Activated CD4-positive, alpha-beta T cell treated with anti-CD3 and anti-CD28 coated beads for 1 hour (primary cell): ENCODE measurements around the gene CROCC2.

Experiments used
- DNase-seq: peaks from one replicate; pipeline ENCODE4 v3.0.0-alpha.2; 2020

The CROCC2 gene

GRCh38 chr2:240911641-240912265 is 5.6 kb downstream of the CROCC2 start:
- no peak for DNase-seq

- no peak for DNase-seq
These were observed 7.0 kb downstream of the CROCC2 start for GRCh38 chr2:240912878-240913809.

- peak; percentile 43 for DNase-seq
These were observed 7.9 kb downstream of the CROCC2 start for GRCh38 chr2:240913810-240914644.

GRCh38 chr2:240914645-240915525 is 8.7 kb downstream of the CROCC2 start:
- DNase-seq: no peak

GRCh38 chr2:240915526-240916341 is 9.6 kb downstream of the CROCC2 start:
- no peak for DNase-seq

GRCh38 chr2:240916571-240917008 is 10.5 kb downstream of the CROCC2 start:
- no peak for DNase-seq

GRCh38 chr2:240917009-240917683 is 11.0 kb downstream of the CROCC2 start:
- DNase-seq: no peak

GRCh38 chr2:240917684-240918257 is 11.6 kb downstream of the CROCC2 start:
- no peak for DNase-seq

- DNase-seq: no peak
These were observed 12.3 kb downstream of the CROCC2 start for GRCh38 chr2:240918258-240919091.

GRCh38 chr2:240919161-240919781 is 13.1 kb downstream of the CROCC2 start:
- no peak for DNase-seq

- DNase-seq: no peak
These were observed 13.9 kb downstream of the CROCC2 start for GRCh38 chr2:240919786-240920782.

- no peak for DNase-seq
These were observed 14.7 kb downstream of the CROCC2 start for GRCh38 chr2:240920783-240921231.

- no peak for DNase-seq
These were observed 15.3 kb downstream of the CROCC2 start for GRCh38 chr2:240921311-240921994.

GRCh38 chr2:240921995-240922244 is 15.8 kb downstream of the CROCC2 start:
- DNase-seq: no peak

GRCh38 chr2:240922245-240922981 is 16.3 kb downstream of the CROCC2 start:
- peak; percentile 5 for DNase-seq

GRCh38 chr2:240922982-240923537 is 16.9 kb downstream of the CROCC2 start:
- DNase-seq: no peak
